ENCODE results near the gene ARSG. TPM values are rescaled to one million over a fixed set of nuclear protein-coding genes. Genes with fewer than 3 reads are reported as not detected.

ARSG gene
- total and polyA plus RNA-seq, 10 of the 15 experiments (the other 5 are each of a cell fraction or from before 2014, with no cell fraction given) = 2.9 to 13.5 (median 7.6) TPM

GRCh38 chr17:68437979-68438822 lies 146.9 kb downstream of the ARSG start (continued):
- TF ChIP-seq MAX (IDR thresholded peaks at IDR 0.05; ENCODE audit: low read depth, low read length) = no peak
- TF ChIP-seq POLR2A (IDR thresholded peaks at IDR 0.05; ENCODE audit: low read depth, low read length) = peak; percentile 65
- TF ChIP-seq RBBP5 (conservative IDR thresholded peaks at IDR 0.05) = no peak
- peak; percentile 52; the same call in 1 of the 2 replicates for TF ChIP-seq EED (IDR thresholded peaks at IDR 0.05; ENCODE audit: low read depth)
- TF ChIP-seq NKRF (conservative IDR thresholded peaks at IDR 0.05) = no peak
- TF ChIP-seq JUND (IDR thresholded peaks at IDR 0.05; ENCODE audit: low read depth, low read length) = no peak
- TF ChIP-seq SREBF1 (IDR thresholded peaks at IDR 0.05; ENCODE audit: low read length) = no peak
- no peak for TF ChIP-seq PBX3 (IDR thresholded peaks at IDR 0.05; ENCODE audit: insufficient replicate concordance, low read depth, low read length)
- no peak for TF ChIP-seq IRF5 (IDR thresholded peaks at IDR 0.05; ENCODE audit: borderline replicate concordance)
- no peak for TF ChIP-seq CEBPZ (IDR thresholded peaks at IDR 0.05; ENCODE audit: low read depth, low read length)
- TF ChIP-seq POLR2AphosphoS5 (IDR thresholded peaks at IDR 0.05; ENCODE audit: low read length) = peak; percentile 46; the same call in 1 of the 2 replicates
